ENCODE results near the gene OR5A2.

The OR5A2 gene

GRCh38 chr11:59418156-59418555 is 8.1 kb downstream of the OR5A2 start:
- no peaks in the 10 kb centered on the region for H3K4me1 ChIP-seq
- H3K9ac ChIP-seq: no peak overlapping the region
- H3K79me2 ChIP-seq: no peaks in the 10 kb centered on the region
- H3K4me3 ChIP-seq (ENCODE audit: low read depth, low read length): no peak overlapping the region
- H3K36me3 ChIP-seq (ENCODE audit: control insufficient read depth, insufficient read depth, low read length): no peaks in the 10 kb centered on the region
- no peaks in the 10 kb centered on the region for H3K27me3 ChIP-seq (ENCODE audit: control insufficient read depth, insufficient read depth, low read length)
- H3K27ac ChIP-seq: no peak overlapping the region
- no peak for TF ChIP-seq CTCF (IDR thresholded peaks at IDR 0.05)
- H3K4me2 ChIP-seq (ENCODE audit: low read length): no peak overlapping the region
- H3K9me3 ChIP-seq (ENCODE audit: control insufficient read depth, low read length): no peaks in the 10 kb centered on the region
- no peak overlapping the region for H2AFZ ChIP-seq

- H3K9me3 ChIP-seq (ENCODE audit: control insufficient read depth, low read length): no peaks in the 10 kb centered on the region
- H3K79me2 ChIP-seq: no peaks in the 10 kb centered on the region
- no peak overlapping the region for H3K4me3 ChIP-seq (ENCODE audit: low read depth, low read length)
- no peaks in the 10 kb centered on the region for H3K36me3 ChIP-seq (ENCODE audit: control insufficient read depth, insufficient read depth, low read length)
- H3K4me2 ChIP-seq (ENCODE audit: low read length): no peak overlapping the region
- no peaks in the 10 kb centered on the region for H3K4me1 ChIP-seq
- no peak overlapping the region for H2AFZ ChIP-seq
- H3K27me3 ChIP-seq (ENCODE audit: control insufficient read depth, insufficient read depth, low read length): no peaks in the 10 kb centered on the region
- H3K27ac ChIP-seq: no peak overlapping the region
- TF ChIP-seq CTCF (IDR thresholded peaks at IDR 0.05): no peak
- no peak overlapping the region for H3K9ac ChIP-seq
Observed at GRCh38 chr11:59417023-59417422, 9.2 kb downstream of the OR5A2 start.

GRCh38 chr11:59416613-59417012 is 9.6 kb downstream of the OR5A2 start:
- Histone ChIP-seq H3K36me3 (ENCODE audit: control insufficient read depth, insufficient read depth, low read length) (no peaks in the 10 kb centered on the region), H3K79me2 (no peaks in the 10 kb centered on the region), H3K4me2 (ENCODE audit: low read length) (no peak overlapping the region), H3K27me3 (ENCODE audit: control insufficient read depth, insufficient read depth, low read length) (no peaks in the 10 kb centered on the region), H3K4me3 (ENCODE audit: low read depth, low read length) (no peak overlapping the region), H2AFZ (no peak overlapping the region), H3K9me3 (ENCODE audit: control insufficient read depth, low read length) (no peaks in the 10 kb centered on the region), H3K4me1 (no peaks in the 10 kb centered on the region), H3K9ac (no peak overlapping the region), H3K27ac (no peak overlapping the region)
- TF ChIP-seq CTCF (IDR thresholded peaks at IDR 0.05): no peak

- no peak for TF ChIP-seq CTCF (IDR thresholded peaks at IDR 0.05)
- H3K4me2 ChIP-seq (ENCODE audit: low read length): no peak overlapping the region
Observed at GRCh38 chr11:59415111-59415510, 11.1 kb downstream of the OR5A2 start.

GRCh38 chr11:59413646-59414045 is 12.6 kb downstream of the OR5A2 start:
- no peak for TF ChIP-seq CTCF (IDR thresholded peaks at IDR 0.05)
- H3K9ac ChIP-seq: no peak overlapping the region
- no peaks in the 10 kb centered on the region for H3K4me1 ChIP-seq
- no peaks in the 10 kb centered on the region for H3K27me3 ChIP-seq (ENCODE audit: control insufficient read depth, insufficient read depth, low read length)
- no peaks in the 10 kb centered on the region for H3K9me3 ChIP-seq (ENCODE audit: control insufficient read depth, low read length)
- H3K4me3 ChIP-seq (ENCODE audit: low read depth, low read length): no peak overlapping the region
- no peak overlapping the region for H2AFZ ChIP-seq
- H3K36me3 ChIP-seq (ENCODE audit: control insufficient read depth, insufficient read depth, low read length): no peaks in the 10 kb centered on the region
- no peak overlapping the region for H3K4me2 ChIP-seq (ENCODE audit: low read length)
- no peak overlapping the region for H3K27ac ChIP-seq
- no peaks in the 10 kb centered on the region for H3K79me2 ChIP-seq

More at GRCh38 chr11:59415111-59415510, 11.1 kb downstream of the OR5A2 start:
- Histone ChIP-seq H3K79me2 (no peaks in the 10 kb centered on the region), H3K27ac (no peak overlapping the region), H3K36me3 (ENCODE audit: control insufficient read depth, insufficient read depth, low read length) (no peaks in the 10 kb centered on the region), H3K9ac (no peak overlapping the region), H2AFZ (no peak overlapping the region), H3K4me3 (ENCODE audit: low read depth, low read length) (no peak overlapping the region), H3K4me1 (no peaks in the 10 kb centered on the region), H3K9me3 (ENCODE audit: control insufficient read depth, low read length) (no peaks in the 10 kb centered on the region), H3K27me3 (ENCODE audit: control insufficient read depth, insufficient read depth, low read length) (no peaks in the 10 kb centered on the region)

All from parathyroid adenoma (tissue), 2 donors.